MM.1S (cell line): ENCODE data around the gene GTF3C5.
A peak's percentile ranks its signal among the peaks of the same experiment; 100 is the strongest.

Source experiments
- DNase-seq: peaks from one replicate; pipeline ENCODE4 v3.0.0-alpha.2; 2015
- H2AFZ ChIP-seq: fragments of 300-600 bp; sonication (generic); 2 replicates; pipeline ENCODE4 v1.6.0; 2016; ENCODE audit warnings: antibody characterized with exemption, low read length
- H3F3A ChIP-seq: fragments of 300-600 bp; sonication (generic); 2 replicates; pipeline ENCODE4 v1.6.1; 2016; ENCODE audit warnings: mild to moderate bottlenecking, antibody characterized with exemption, low read length, moderate library complexity, mixed read lengths; ENCODE audit not compliant: insufficient read depth
- H3K27ac ChIP-seq: fragments of 300-600 bp; sonication (generic); 2 replicates; pipeline ENCODE4 v1.5.1; 2016; ENCODE audit warnings: mild to moderate bottlenecking, low read length
- H3K27me3 ChIP-seq: fragments of 300-600 bp; sonication (generic); replicated peaks from 2 replicates; pipeline ENCODE4 v1.6.0; 2016; ENCODE audit warnings: low read length; ENCODE audit not compliant: insufficient read depth
- H3K36me3 ChIP-seq: fragments of 300-600 bp; sonication (generic); replicated peaks from 2 replicates; pipeline ENCODE4 v1.6.1; 2016; ENCODE audit warnings: mild to moderate bottlenecking, low read length, mixed read lengths; ENCODE audit not compliant: insufficient read depth
- H3K4me1 ChIP-seq: fragments of 300-600 bp; sonication (generic); 2 replicates; pipeline ENCODE4 v1.6.1; 2016; ENCODE audit warnings: low read length, mixed read lengths
- H3K4me2 ChIP-seq: fragments of 300-600 bp; sonication (generic); 2 replicates; pipeline ENCODE4 v1.6.0; 2016; ENCODE audit warnings: low read depth, low read length
- H3K4me3 ChIP-seq: fragments of 300-600 bp; sonication (generic); 2 replicates; pipeline ENCODE4 v1.5.1; 2016; ENCODE audit warnings: low read length, mixed read lengths
- H3K79me2 ChIP-seq: fragments of 300-600 bp; sonication (generic); 2 replicates; pipeline ENCODE4 v1.6.1; 2016; ENCODE audit warnings: mixed run types, low read length, mixed read lengths
- H3K9ac ChIP-seq: fragments of 300-600 bp; sonication (generic); 2 replicates; pipeline ENCODE4 v1.6.1; 2016; ENCODE audit warnings: low read length, mixed read lengths
- H3K9me2 ChIP-seq: fragments of 300-600 bp; sonication (generic); replicated peaks from 2 replicates; pipeline ENCODE4 v1.6.1; 2016; ENCODE audit warnings: mild to moderate bottlenecking, low read length, mixed read lengths; ENCODE audit not compliant: insufficient read depth
- H3K9me3 ChIP-seq: fragments of 300-600 bp; sonication (generic); replicated peaks from 2 replicates; pipeline ENCODE4 v1.6.1; 2016; ENCODE audit warnings: mild to moderate bottlenecking, low read length, mixed read lengths; ENCODE audit not compliant: insufficient read depth
- H4K20me1 ChIP-seq: fragments of 300-600 bp; sonication (generic); 2 replicates; pipeline ENCODE4 v1.6.1; 2016; ENCODE audit warnings: mild to moderate bottlenecking, low read length, moderate library complexity, mixed read lengths; ENCODE audit not compliant: insufficient read depth
- EZH2 ChIP-seq: fragments of 300-600 bp; sonication (generic); optimal IDR thresholded peaks from 2 replicates; pipeline ENCODE3; 2017; ENCODE audit warnings: low read depth, mild to moderate bottlenecking, antibody characterized with exemption, low read length, mixed read lengths
- EZH2phosphoT487 ChIP-seq: fragments of 300-600 bp; sonication (generic); IDR thresholded peaks from 2 replicates; pipeline ENCODE4 v1.6.1; 2018; ENCODE audit warnings: antibody characterized with exemption, low read length
- TF ChIP-seq, protein P1 (sequence below): fragments of 300-600 bp; sonication (generic); IDR thresholded peaks from 2 replicates; pipeline ENCODE4 v1.5.1; 2016; ENCODE audit warnings: antibody characterized with exemption, low read length, mixed read lengths

Gene GTF3C5

GRCh38 chr9:133029994-133030316 lies 842 bp upstream of the GTF3C5 start:
- Histone ChIP-seq H3K79me2 (peaks cover 47% of the 10 kb centered on the region), H3K36me3 (no peaks in the 10 kb centered on the region), H3F3A (no peaks in the 10 kb centered on the region), H3K27ac (peak overlapping the region; percentile 26; the same call in 1 of the 2 replicates), H3K4me3 (peak overlapping the region; percentile 100), H3K9me2 (no peaks in the 10 kb centered on the region), H3K9ac (peak overlapping the region; percentile 91), H3K9me3 (no peaks in the 10 kb centered on the region), H3K4me2 (peak overlapping the region; percentile 71), H4K20me1 (no peaks in the 10 kb centered on the region), H2AFZ (peak overlapping the region; percentile 98), H3K4me1 (peaks cover 7% of the 10 kb centered on the region), H3K27me3 (peaks cover 8% of the 10 kb centered on the region; the same call in 1 of the 2 replicates)
- no peak for DNase-seq
- TF ChIP-seq EZH2 (no peak), EZH2phosphoT487 (no peak)
- TF ChIP-seq, protein P1, sequence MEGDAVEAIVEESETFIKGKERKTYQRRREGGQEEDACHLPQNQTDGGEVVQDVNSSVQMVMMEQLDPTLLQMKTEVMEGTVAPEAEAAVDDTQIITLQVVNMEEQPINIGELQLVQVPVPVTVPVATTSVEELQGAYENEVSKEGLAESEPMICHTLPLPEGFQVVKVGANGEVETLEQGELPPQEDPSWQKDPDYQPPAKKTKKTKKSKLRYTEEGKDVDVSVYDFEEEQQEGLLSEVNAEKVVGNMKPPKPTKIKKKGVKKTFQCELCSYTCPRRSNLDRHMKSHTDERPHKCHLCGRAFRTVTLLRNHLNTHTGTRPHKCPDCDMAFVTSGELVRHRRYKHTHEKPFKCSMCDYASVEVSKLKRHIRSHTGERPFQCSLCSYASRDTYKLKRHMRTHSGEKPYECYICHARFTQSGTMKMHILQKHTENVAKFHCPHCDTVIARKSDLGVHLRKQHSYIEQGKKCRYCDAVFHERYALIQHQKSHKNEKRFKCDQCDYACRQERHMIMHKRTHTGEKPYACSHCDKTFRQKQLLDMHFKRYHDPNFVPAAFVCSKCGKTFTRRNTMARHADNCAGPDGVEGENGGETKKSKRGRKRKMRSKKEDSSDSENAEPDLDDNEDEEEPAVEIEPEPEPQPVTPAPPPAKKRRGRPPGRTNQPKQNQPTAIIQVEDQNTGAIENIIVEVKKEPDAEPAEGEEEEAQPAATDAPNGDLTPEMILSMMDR, result no peak

DNA sequence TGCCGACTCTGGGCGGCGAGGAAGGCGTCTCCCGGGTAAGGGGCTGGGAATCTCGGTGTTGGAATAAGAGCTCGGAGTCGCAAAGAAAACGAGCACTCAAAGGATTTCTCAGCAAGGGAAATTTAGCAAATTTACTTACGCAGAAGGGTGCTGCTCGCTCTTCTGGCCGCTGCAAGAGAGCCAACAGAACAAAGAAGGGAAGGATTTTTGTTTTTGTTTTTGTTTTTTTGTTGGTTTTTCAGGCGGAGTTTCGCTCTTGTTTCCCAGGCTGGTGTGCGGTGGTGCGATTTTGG lies 279 bp downstream of the GTF3C5 start:
- H2AFZ ChIP-seq, result peak overlapping the region; percentile 98

DNA sequence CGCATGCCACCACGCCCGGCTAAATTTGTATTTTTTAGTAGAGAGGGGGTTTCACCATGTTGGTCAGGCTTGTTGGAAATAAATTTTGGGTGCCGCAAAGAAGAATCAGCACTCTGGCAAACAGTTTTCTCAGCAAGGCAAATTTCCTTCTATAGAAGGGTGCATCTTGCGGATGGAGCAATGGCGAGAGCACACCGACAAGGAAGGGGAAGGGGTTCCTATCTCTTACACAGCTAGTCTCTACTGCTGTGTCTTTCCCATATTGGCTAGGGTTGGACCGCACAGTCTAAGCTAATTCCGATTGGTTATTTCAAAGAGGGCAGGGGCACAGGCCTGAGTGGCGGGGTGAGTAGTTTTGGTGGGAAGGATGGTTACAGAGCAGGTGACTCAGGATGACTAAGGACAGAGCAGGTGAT lies 707 bp downstream of the GTF3C5 start:
- DNase-seq, result no peak
- no peak for TF ChIP-seq EZH2
- no peak for TF ChIP-seq EZH2phosphoT487
- TF ChIP-seq, protein P1, result no peak
- Histone ChIP-seq H3K27ac (no peak overlapping the region), H3K27me3 (no peaks in the 10 kb centered on the region), H3F3A (no peaks in the 10 kb centered on the region), H3K9me2 (no peaks in the 10 kb centered on the region), H3K36me3 (no peaks in the 10 kb centered on the region), H3K79me2 (peaks cover 63% of the 10 kb centered on the region), H2AFZ (peak overlapping the region; percentile 98; the same call in 1 of the 2 replicates), H3K4me1 (peaks cover 7% of the 10 kb centered on the region), H3K4me3 (peak overlapping the region; percentile 100), H3K4me2 (peak overlapping the region; percentile 78), H3K9ac (peak overlapping the region; percentile 91), H3K9me3 (no peaks in the 10 kb centered on the region), H4K20me1 (no peaks in the 10 kb centered on the region)

More for the DNA sequence above, 279 bp downstream of the GTF3C5 start:
- no peak for DNase-seq
- Histone ChIP-seq H3K9ac (peak overlapping the region; percentile 91), H3K27me3 (peaks cover 3% of the 10 kb centered on the region; the same call in 1 of the 2 replicates), H3K4me3 (peak overlapping the region; percentile 100), H3F3A (no peaks in the 10 kb centered on the region), H3K36me3 (no peaks in the 10 kb centered on the region), H3K79me2 (peaks cover 59% of the 10 kb centered on the region), H3K4me2 (peak overlapping the region; percentile 78), H4K20me1 (no peaks in the 10 kb centered on the region), H3K4me1 (peaks cover 7% of the 10 kb centered on the region), H3K27ac (peak overlapping the region; percentile 72; the same call in 1 of the 2 replicates), H3K9me3 (no peaks in the 10 kb centered on the region), H3K9me2 (no peaks in the 10 kb centered on the region)
- TF ChIP-seq EZH2phosphoT487 (no peak), EZH2 (no peak)
- TF ChIP-seq, protein P1, result no peak
